ENCODE data around the gene LRRC1.

The LRRC1 gene

DNA sequence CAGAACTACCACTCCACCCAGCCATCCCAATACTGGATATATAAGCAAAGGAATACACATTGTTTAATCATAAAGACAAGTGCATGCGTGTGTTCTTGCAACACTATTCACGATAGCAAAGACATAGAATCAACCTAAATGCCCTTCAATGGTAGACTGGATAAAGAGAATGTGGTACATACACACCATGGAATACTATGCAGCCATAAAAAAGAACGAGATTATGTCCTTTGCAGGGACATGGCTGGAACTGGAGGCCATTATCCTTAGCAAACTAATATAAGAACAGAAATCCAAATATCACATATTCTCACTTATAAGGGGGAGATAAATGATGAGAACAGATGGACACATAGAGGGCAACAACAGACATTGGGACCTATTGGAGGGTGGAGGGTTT lies 156.6 kb downstream of the LRRC1 start:
- Histone ChIP-seq H3K18ac (ENCODE audit: low read depth in 1 of 2, low read length in 2 of 2) (no peak overlapping the region), H3K4me3 (ENCODE audit: insufficient read depth in 1 of 2, low read depth in 1 of 2, low read length in 2 of 2) (no peak overlapping the region), H4K91ac (ENCODE audit: low read length) (no peak overlapping the region), H3K14ac (ENCODE audit: low read length in 2 of 2) (no peak overlapping the region), H3K36me3 (ENCODE audit: control insufficient read depth in 1 of 2, insufficient read depth in 2 of 2, low read depth in 1 of 2, low read length in 2 of 2) (no peaks in the 10 kb centered on the region), H2BK12ac (ENCODE audit: low read length in 2 of 2) (no peak overlapping the region), H2BK120ac (ENCODE audit: low read depth, low read length) (no peak overlapping the region), H2BK5ac (ENCODE audit: low read depth, low read length, poor library complexity, severe bottlenecking) (no peak overlapping the region), H2BK15ac (ENCODE audit: low read depth, poor library complexity, severe bottlenecking) (no peak overlapping the region), H3K23ac (ENCODE audit: low read length in 2 of 2) (no peak overlapping the region), H3K4me2 (ENCODE audit: low read length, poor library complexity, severe bottlenecking) (no peak overlapping the region), H2AK5ac (ENCODE audit: low read length, severe bottlenecking) (no peak overlapping the region), H3K9ac (ENCODE audit: low read length) (no peak overlapping the region), H3K27ac (ENCODE audit: low read length, poor library complexity, severe bottlenecking) (no peak overlapping the region), H3K4me1 (ENCODE audit: control insufficient read depth, insufficient read depth, low read depth, low read length) (peaks cover 3% of the 10 kb centered on the region), H4K8ac (ENCODE audit: low read length) (no peak overlapping the region), H3K79me1 (replicated peaks; ENCODE audit: low read length, poor library complexity, severe bottlenecking) (no peaks in the 10 kb centered on the region), H2AFZ (ENCODE audit: low read depth, low read length) (no peak overlapping the region), H3K27me3 (ENCODE audit: control insufficient read depth in 1 of 2, insufficient read depth in 1 of 2, low read length in 2 of 2) (peaks cover 0 to 2% of the 10 kb centered on the region in 2 experiments), H3K4ac (ENCODE audit: low read depth in 1 of 2, low read length in 2 of 2) (no peak overlapping the region), H3K9me3 (ENCODE audit: control insufficient read depth, low read length) (peaks cover 29% of the 10 kb centered on the region)
- 80% methylated on average over 2 of the region's 3 CpGs for WGBS
- no peak for DNase-seq

DNA sequence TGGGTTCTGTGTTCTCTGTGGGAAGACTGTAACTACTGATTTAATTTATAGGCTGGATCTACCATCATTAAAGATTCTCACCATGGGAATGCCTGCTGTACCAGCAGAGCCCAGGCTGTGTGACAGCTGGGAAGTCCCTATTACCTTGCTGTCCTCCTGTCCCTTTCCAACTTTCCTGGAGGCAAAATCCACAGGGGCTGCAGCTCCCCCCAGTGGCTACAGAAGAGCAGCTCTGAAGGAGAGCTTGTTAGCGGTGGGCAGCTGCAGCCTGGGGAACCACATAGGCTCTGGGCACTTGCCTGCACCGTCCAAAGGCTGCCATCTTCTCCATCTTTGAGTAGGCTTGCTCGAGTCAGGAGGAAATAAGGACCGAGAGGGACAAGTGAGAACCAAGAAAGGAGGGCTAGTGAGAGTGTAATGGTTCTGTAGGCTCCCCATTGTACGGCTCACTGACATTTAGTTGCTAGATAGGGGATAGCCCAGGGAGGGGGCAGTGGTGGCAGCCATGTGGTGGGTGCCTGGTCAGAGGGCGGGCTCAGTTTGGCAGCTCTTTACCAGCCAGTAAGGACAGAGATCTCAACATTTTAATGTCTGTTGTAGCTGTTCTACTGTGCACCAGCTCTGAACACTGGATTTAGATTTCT lies 161.4 kb downstream of the LRRC1 start:
- no peak overlapping the region for H4K8ac ChIP-seq (ENCODE audit: low read length)
- H2BK12ac ChIP-seq (ENCODE audit: low read length in 2 of 2): no peak overlapping the region
- H3K9ac ChIP-seq (ENCODE audit: low read length): no peak overlapping the region
- no peak overlapping the region for H3K23ac ChIP-seq (ENCODE audit: low read length in 2 of 2)
- peak overlapping the region; percentile 18 for H4K91ac ChIP-seq (ENCODE audit: low read length)
- H2BK15ac ChIP-seq (ENCODE audit: low read depth, poor library complexity, severe bottlenecking): no peak overlapping the region
- H3K4me3 ChIP-seq (ENCODE audit: insufficient read depth in 1 of 2, low read depth in 1 of 2, low read length in 2 of 2): no peak overlapping the region
- no peak overlapping the region for H3K14ac ChIP-seq (ENCODE audit: low read length in 2 of 2)
- no peak overlapping the region for H2BK120ac ChIP-seq (ENCODE audit: low read depth, low read length)
- no peak overlapping the region for H3K4ac ChIP-seq (ENCODE audit: low read depth in 1 of 2, low read length in 2 of 2)
- no peak overlapping the region for H3K4me2 ChIP-seq (ENCODE audit: low read length, poor library complexity, severe bottlenecking)
- H3K27ac ChIP-seq (ENCODE audit: low read length, poor library complexity, severe bottlenecking): no peak overlapping the region
- H3K18ac ChIP-seq (ENCODE audit: low read depth in 1 of 2, low read length in 2 of 2): no peak overlapping the region
- H3K79me1 ChIP-seq (replicated peaks; ENCODE audit: low read length, poor library complexity, severe bottlenecking): no peaks in the 10 kb centered on the region
- H3K9me3 ChIP-seq (ENCODE audit: control insufficient read depth, low read length): peaks cover 3% of the 10 kb centered on the region
- 25% methylated on average over 6 of the region's 6 CpGs for WGBS
- H2AK5ac ChIP-seq (ENCODE audit: low read length, severe bottlenecking): no peak overlapping the region
- no peak overlapping the region for H2BK5ac ChIP-seq (ENCODE audit: low read depth, low read length, poor library complexity, severe bottlenecking)
- H2AFZ ChIP-seq (ENCODE audit: low read depth, low read length): no peak overlapping the region
- no peaks in the 10 kb centered on the region for H3K36me3 ChIP-seq (ENCODE audit: control insufficient read depth in 1 of 2, insufficient read depth in 2 of 2, low read depth in 1 of 2, low read length in 2 of 2)
- H3K4me1 ChIP-seq (ENCODE audit: control insufficient read depth, insufficient read depth, low read depth, low read length): peaks cover 3% of the 10 kb centered on the region
- H3K27me3 ChIP-seq (ENCODE audit: control insufficient read depth in 1 of 2, insufficient read depth in 1 of 2, low read length in 2 of 2): peaks cover 0 to 14% of the 10 kb centered on the region in 2 experiments
- peak; percentile 73 for DNase-seq

DNA sequence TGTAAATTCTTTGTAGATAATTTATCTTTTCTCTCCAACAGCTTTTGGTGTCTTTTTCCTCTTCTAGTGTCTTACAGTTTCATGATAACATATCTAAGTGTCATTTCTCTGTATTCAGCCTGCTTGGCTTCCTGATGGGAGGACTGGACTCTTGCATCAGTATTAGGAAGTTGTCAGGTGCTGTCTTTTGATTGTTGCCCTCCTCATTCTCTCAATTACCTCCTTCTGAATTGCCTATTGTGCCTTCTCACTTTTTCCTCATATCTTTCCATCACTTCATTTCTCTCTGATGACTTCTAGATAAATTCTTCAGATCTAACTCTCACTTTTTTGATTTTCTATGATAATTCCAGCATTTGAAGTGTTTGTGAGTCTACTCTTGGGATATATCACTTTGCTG lies 162.0 kb downstream of the LRRC1 start:
- no peak overlapping the region for H3K4me2 ChIP-seq (ENCODE audit: low read length, poor library complexity, severe bottlenecking)

DNA sequence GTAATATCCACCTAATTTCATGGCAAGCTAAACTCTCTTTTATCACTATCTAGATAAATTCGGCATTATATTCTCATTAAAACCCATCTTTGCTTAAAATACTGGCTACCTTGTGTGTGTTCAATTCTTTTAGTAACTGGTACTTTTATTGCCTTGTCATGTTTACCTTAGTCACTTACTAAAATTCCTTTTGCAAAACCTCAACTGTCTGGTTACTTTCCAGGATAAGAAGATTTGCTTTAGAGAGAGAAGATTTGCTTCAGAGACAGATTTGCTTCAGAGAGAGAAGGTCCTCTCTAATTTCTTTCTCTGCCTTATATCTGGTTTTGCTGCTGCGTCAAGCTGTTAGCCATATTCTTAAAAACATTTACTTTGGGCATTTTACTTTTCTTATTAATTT lies 164.9 kb downstream of the LRRC1 start:
- no peak overlapping the region for H3K9ac ChIP-seq (ENCODE audit: low read length)
- no peaks in the 10 kb centered on the region for H3K9me3 ChIP-seq (ENCODE audit: control insufficient read depth, low read length)
- H4K91ac ChIP-seq (ENCODE audit: low read length): no peak overlapping the region
- no peak overlapping the region for H2BK12ac ChIP-seq (ENCODE audit: low read length in 2 of 2)
- H3K27ac ChIP-seq (ENCODE audit: low read length, poor library complexity, severe bottlenecking): no peak overlapping the region
- H3K14ac ChIP-seq (ENCODE audit: low read length in 2 of 2): no peak overlapping the region
- H2BK120ac ChIP-seq (ENCODE audit: low read depth, low read length): no peak overlapping the region
- no peak overlapping the region for H3K23ac ChIP-seq (ENCODE audit: low read length in 2 of 2)
- H4K8ac ChIP-seq (ENCODE audit: low read length): no peak overlapping the region
- 80% methylated on average over 1 of the region's 2 CpGs for WGBS
- H3K4me1 ChIP-seq (ENCODE audit: control insufficient read depth, insufficient read depth, low read depth, low read length): peaks cover 5% of the 10 kb centered on the region
- H2AK5ac ChIP-seq (ENCODE audit: low read length, severe bottlenecking): no peak overlapping the region
- H3K36me3 ChIP-seq (ENCODE audit: control insufficient read depth in 1 of 2, insufficient read depth in 2 of 2, low read depth in 1 of 2, low read length in 2 of 2): no peaks in the 10 kb centered on the region
- no peak overlapping the region for H3K4me2 ChIP-seq (ENCODE audit: low read length, poor library complexity, severe bottlenecking)
- H3K27me3 ChIP-seq (ENCODE audit: control insufficient read depth in 1 of 2, insufficient read depth in 1 of 2, low read length in 2 of 2): peaks cover 0 to 14% of the 10 kb centered on the region in 2 experiments
- no peak overlapping the region for H3K18ac ChIP-seq (ENCODE audit: low read depth in 1 of 2, low read length in 2 of 2)
- H2AFZ ChIP-seq (ENCODE audit: low read depth, low read length): no peak overlapping the region
- no peak overlapping the region for H3K4ac ChIP-seq (ENCODE audit: low read depth in 1 of 2, low read length in 2 of 2)
- H3K79me1 ChIP-seq (replicated peaks; ENCODE audit: low read length, poor library complexity, severe bottlenecking): no peaks in the 10 kb centered on the region
- H2BK15ac ChIP-seq (ENCODE audit: low read depth, poor library complexity, severe bottlenecking): no peak overlapping the region
- no peak overlapping the region for H2BK5ac ChIP-seq (ENCODE audit: low read depth, low read length, poor library complexity, severe bottlenecking)
- no peak overlapping the region for H3K4me3 ChIP-seq (ENCODE audit: insufficient read depth in 1 of 2, low read depth in 1 of 2, low read length in 2 of 2)
- DNase-seq: peak; percentile 24

More for the DNA sequence above, 162.0 kb downstream of the LRRC1 start:
- Histone ChIP-seq H4K8ac (ENCODE audit: low read length) (no peak overlapping the region), H2BK5ac (ENCODE audit: low read depth, low read length, poor library complexity, severe bottlenecking) (no peak overlapping the region), H3K79me1 (replicated peaks; ENCODE audit: low read length, poor library complexity, severe bottlenecking) (no peaks in the 10 kb centered on the region), H2BK12ac (ENCODE audit: low read length in 2 of 2) (no peak overlapping the region), H3K9me3 (ENCODE audit: control insufficient read depth, low read length) (no peaks in the 10 kb centered on the region), H2BK120ac (ENCODE audit: low read depth, low read length) (no peak overlapping the region), H3K14ac (ENCODE audit: low read length in 2 of 2) (no peak overlapping the region), H3K4me1 (ENCODE audit: control insufficient read depth, insufficient read depth, low read depth, low read length) (peaks cover 3% of the 10 kb centered on the region), H3K18ac (ENCODE audit: low read depth in 1 of 2, low read length in 2 of 2) (no peak overlapping the region), H3K27ac (ENCODE audit: low read length, poor library complexity, severe bottlenecking) (no peak overlapping the region), H3K4me3 (ENCODE audit: insufficient read depth in 1 of 2, low read depth in 1 of 2, low read length in 2 of 2) (no peak overlapping the region), H3K9ac (ENCODE audit: low read length) (no peak overlapping the region), H2AFZ (ENCODE audit: low read depth, low read length) (no peak overlapping the region), H2AK5ac (ENCODE audit: low read length, severe bottlenecking) (no peak overlapping the region), H3K23ac (ENCODE audit: low read length in 2 of 2) (no peak overlapping the region), H4K91ac (ENCODE audit: low read length) (no peak overlapping the region), H3K27me3 (ENCODE audit: control insufficient read depth in 1 of 2, insufficient read depth in 1 of 2, low read length in 2 of 2) (peaks cover 0 to 14% of the 10 kb centered on the region in 2 experiments), H2BK15ac (ENCODE audit: low read depth, poor library complexity, severe bottlenecking) (no peak overlapping the region), H3K36me3 (ENCODE audit: control insufficient read depth in 1 of 2, insufficient read depth in 2 of 2, low read depth in 1 of 2, low read length in 2 of 2) (no peaks in the 10 kb centered on the region), H3K4ac (ENCODE audit: low read depth in 1 of 2, low read length in 2 of 2) (no peak overlapping the region)
- no peak for DNase-seq
